NCI-H2171 (cell line): Measurements from ENCODE around the gene ADTRP.

Source experiments
- DNase-seq: peaks from one replicate; lab custom pipeline; 2025; lab: John Stamatoyannopoulos, UW

ADTRP gene

DNA sequence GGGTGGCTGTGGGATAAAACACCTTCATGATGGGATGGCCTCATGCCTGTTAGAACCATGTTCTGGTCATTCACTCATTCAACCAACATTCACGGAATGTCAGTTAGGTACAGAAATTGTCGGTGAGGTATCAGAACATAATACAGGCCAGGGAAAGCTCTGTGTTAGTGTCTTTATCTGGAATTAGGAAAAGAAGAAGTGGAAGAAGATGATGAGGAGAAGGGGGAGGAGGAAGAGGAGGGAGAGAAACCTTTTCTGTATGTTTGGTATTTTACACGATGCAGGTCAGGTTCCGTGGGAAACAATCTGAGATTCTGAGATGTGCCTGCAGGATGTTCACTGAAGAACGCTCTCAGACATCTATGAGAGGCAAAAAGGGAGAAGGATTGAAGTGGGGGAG lies 5.6 kb downstream of the ADTRP start:
- DNase-seq, result no peak

DNA sequence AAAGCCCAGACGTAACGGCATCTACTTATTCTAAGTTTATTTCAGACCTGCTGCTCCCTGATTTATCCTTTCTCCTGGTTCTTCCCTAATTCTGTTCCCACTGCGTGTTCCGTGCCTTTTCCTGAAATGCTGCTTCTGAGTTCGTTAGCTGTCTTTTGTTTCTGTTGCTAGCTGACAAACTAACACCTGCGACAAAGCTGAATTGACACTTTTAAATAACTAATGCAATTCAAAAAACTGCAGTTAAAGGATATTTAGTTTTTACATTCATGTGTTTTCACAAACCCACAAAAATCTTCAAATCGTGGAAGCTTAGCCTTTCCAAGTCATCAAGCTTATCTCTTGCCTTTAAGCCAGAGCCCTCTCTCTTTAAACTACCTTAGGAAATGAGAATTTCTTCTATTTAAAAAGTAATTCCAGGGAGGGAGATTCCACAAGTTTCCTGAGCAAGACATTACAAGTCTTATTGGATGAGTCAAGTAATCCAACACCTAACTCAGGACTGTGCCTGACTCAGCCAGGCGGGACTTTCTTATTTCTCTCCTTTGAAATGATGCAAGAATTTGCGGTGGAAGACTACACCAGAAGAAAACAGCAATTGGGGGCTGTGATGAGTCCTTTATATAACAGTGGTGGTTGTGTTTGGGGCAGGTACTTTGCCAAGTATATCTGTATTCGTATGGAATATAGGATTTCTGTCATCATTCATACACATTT lies 6.3 kb downstream of the ADTRP start:
- no peak for DNase-seq

DNA sequence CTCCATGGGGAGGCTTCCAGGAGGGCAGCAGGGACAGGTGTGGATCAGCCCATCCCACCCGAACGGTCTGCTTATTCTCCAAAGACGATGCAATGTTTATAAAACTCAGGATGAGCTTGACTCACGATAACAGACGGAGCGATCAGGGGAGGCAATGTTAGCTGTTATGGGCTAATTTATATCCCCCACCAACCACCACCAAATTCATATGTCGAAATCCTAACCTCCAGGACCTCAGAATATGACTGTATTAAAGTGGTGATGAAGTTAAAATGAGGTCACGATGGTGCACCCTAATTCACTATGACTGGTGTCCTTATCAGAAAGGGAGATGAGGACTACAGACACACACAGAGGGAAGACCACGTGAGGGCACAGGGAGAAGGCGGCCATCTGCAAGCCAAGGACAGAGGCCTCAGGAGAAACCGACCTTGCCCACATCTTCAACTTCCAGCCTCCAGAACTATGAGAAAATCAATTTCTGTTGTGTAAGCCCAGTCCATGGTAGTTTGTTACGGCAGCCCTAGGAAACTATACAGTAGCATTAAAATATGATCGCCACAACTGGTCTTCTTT lies 7.0 kb downstream of the ADTRP start:
- no peak for DNase-seq

DNA sequence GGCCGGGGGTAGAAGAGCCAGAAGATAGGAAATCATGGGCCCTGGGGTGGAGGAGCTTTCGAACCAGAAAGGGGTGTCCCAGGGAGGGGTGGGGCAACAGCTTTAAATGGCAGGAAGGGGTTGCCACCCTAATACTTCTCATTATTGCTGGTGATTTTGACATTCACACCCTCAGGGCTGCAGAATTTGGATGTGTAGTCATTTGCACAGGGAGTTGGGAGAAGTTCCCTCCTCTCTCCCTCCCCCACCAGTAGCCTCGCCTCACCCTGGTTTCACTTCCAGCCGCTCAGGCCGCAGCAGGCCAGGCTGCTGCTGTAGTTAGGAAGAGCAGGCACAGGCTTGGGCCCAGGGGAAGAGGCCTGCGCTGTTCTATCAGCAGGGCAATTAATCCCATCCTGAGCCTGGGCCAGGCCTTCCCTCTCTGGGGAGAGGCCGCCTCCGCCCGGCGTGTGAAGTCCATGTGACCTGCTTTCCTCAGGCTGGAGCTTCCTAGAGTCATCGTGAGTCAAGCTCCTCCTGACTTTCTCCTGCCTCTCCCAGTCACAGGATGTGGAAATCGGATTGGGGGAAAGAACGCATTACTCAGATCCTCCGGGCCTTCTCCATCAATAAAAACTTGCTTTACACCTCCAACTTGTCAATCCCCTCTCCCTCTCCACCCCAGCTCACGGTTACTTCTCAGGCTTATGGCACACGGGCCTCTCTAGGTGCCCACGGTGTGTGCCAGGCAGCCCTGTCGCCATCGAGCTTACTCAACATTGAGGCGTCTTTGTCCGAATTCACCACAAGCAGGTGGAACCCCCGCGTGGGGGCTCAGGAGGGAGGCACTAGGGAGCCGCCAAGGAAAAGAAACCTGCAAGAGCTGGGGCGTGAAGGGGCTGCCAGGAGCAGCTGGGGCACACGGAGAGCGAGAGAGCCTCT lies 7.8 kb downstream of the ADTRP start:
- DNase-seq, result no peak

DNA sequence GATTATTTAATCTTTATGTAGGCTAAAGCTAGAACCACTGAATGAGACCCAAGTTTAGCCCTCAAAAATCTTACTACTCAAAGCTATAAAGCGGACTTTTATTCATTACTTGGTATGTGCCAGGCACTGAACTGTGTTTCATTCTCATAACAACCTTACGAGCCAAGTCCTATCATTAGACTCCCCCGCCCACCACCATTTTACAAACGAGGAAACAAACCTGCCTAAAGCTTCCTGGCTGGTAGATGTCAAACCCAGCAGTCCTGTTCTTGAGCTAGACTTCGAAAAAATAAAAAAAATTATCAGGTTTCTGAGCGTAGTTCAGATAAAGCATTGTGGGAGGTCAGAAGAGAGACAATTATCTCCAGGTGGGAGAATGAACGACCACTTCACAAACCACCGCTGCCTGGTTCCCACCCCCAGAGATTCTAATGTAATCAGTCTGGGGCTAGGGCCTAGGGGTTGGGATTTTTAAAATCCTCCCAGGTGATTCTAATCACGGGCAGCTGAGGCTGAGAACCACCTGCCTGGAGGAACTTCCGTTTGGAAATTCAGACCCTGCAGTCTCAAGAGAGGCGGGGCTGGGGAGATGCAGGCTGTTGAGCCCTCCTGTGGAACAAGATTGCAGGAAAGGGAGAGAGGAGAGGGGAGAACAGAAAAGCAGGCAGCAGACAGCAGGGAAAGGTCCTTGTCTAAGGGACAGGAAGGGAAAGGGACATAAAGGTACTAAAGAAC lies 8.6 kb downstream of the ADTRP start:
- no peak for DNase-seq

DNA sequence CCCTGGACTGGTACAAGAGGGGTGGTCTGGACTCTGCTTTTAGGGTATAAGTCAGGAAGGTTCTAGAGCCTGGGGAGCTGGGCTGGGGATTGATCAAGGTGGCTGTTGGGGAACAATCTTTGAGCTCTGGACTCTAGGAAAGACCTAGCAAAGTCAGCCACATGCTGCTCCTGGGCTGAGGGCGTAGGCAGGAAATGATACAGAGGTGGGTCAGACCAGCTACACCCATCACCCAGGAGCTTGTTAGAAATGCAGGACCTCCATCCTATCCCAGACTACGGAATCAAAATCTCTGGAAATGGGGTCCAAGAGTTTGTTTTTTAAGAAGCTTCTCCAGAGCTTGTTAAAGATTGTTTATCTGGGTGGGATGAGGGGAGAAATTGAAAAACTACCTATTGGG lies 9.4 kb downstream of the ADTRP start:
- DNase-seq, result no peak

DNA sequence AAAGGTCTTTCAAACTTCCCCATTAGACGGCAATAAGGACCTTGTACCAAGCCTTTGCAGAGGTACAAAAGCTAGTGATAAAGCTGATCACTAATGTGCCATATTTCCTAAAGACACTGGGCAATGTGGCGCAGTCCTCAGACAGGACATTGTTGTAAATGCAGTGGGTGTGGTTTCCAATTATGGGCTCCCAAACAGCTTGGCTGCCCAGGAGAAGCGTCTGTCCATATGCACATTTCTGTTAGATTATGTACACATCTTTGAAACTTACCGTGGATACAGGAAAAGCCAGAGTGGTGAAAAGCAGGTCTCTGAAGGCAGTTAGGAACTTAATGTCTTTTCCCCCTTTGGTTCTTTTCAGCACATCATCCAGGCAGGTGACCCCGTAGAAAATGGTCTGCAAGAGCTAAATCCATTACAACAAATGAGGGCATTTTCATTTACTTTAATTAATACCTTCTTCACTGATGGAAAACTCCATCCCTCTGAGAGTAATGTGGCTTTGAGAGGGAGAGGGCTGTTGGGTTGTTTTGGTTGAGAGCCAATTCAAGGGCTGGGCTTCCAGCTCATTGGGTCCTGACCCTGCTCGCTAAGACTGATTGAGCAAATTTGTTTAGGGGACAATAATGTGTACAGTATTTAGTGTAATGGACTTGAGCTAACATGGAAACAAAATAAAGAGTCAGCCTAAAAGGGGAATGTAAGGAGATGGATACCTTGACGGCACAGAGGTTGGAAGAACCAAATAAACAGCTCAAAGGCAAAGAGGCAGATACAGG lies 10.4 kb downstream of the ADTRP start:
- DNase-seq, result no peak

DNA sequence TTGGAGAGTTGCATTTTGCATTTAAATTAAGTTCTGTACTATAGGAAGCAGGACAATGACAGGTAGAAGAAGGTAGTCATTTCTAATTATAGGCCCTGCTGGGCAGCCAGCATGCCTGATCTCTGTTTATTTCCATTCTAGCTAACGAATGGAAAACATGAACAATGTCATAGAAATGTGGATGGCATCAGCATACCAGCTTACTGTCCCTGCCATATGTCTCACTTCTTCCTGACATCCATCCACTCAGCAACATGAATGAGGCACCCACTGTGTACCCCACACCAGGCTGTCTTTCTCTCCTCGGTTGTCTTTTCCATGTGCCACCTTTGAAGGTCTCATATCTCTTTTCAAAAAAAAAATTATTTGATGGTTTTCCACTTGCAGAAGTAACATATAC lies 11.1 kb downstream of the ADTRP start:
- no peak for DNase-seq

DNA sequence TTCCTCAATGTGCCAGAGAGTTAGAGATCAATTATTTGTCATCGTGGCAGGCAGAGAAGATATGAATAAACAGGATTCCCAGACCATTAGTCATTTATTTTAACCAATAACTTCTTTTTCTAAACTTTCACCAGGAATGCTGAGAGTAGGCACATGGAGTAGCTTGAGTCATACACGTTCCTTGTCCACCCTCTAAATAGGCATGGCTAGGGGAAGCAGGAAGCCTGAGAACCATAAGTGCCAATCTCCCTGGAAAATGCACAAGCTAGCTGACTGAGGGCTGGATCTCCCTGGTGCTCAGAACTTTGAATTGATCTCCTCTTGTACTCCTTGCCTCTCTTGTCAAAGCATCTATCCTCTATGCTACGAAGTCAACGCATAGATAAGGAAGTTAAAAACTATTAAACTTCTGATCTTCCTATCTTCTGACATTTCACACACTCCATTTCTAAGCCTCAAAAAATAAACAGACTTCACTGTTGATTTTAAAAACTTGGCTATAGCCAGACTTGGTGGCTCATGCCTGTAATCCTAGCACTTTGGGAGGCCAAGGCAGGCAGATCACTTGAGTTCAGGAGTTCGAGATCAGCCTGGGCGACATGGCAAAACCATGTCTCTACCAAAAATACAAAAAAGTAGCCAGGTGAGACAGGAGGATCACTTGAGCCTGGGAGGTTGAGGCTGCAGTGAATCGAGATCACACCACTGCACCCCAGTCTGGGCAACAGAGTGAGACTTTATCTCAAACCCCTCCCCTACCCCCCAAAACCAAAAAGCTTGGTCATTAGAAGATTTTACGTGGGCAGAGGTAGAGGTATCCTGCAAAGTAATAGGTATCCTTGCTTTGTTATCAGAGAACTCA lies 11.8 kb downstream of the ADTRP start:
- DNase-seq, result no peak

DNA sequence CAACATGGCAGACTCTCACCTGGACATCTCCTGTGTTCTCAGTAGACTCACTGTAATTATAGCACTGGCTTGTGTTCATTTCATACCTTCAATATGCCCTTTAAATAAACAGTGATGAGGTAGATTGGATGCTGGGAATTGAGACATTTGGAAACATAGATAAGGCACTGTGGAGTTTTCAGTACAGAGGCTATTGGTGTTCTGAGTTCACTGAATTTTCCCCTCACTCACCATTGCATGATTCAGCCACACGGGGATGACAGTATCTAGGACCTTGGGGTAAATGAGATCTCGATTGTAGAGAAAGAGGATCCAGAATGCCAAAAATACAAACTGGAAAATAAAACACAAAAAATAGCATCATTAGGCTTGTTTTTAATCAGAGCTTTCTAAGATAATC lies 12.6 kb downstream of the ADTRP start:
- no peak for DNase-seq

DNA sequence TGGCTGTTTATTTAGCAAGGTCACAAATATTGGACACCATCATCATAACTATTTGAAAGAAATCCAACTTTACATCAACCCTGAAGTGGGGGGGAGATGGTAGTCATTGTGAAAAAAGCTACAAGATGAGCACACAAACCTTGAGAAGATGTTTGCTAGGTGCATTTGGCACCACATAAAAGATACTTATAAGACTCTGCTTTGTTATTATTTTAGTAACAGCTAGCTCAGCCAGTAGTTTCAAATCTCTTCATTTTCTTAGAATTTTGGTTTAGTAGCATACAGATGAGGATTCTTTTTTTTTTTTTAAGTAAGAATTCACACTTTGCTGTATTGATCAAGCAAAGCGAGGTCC lies 14.4 kb downstream of the ADTRP start:
- DNase-seq, result no peak

DNA sequence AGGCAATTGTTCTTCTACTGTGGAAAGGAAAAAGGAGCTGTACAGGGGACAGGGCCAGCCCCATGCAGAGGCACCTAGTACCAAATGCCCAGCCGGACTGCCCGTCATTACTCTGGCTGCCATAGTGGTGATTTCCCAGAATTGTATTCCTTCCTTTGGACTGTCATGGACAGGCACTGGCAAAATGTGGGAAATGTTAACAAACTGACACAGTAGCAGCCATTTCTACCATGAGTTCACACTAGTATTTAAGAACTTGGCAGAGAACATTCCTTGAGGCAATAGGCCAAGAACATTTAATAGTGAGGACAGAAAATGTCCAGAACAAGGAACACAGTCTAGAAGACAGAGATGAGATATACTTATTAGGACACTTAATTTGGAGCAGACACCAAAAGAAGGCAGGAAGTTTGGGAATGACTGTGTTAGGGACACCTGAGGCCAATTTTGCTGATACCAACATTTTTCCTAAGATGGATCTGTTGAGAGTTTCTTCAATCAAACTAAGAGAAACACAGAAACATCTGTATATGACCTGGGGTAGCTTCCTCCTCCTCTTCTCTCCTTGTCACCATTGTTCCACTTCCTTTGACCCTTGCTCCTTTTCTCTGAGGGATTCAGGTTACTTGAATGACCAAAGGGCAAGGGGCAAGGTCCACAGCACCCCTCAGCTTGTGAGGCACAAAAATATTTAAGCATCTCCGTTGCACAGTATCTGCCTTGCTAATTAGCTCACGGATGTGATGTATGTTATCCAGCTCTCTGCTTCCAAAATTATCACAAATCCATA lies 14.9 kb downstream of the ADTRP start:
- DNase-seq, result no peak

DNA sequence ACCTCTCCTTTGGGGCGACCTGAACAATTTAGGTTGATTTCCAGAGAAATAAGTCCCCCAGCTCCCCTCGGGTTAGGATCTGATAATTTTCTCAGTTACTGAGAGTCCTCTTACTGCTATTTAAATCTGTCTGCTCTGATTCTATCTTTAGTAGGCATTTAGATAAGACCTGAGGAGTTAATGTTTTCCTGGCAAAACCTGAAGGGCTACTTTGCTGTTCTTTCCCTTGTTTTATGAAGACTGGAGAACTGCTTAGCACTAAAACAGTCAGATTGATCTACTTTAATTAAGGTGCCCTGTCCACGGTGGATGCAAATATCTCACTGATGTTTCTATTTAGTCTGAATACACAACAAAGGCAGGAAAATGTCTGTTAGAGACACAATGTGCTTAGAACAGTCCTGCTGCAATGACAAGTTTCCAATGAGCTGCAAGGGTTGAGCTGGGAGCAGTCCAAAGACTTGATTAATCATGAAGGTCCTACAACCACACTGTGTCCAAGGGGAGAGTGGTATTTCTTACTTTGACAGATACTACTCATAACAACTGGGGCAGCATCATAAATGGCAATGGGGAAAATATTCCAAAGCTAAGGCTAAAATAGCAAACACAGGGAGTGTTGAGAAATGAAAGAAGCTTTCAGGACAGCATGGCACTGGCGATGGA lies 15.7 kb downstream of the ADTRP start:
- DNase-seq, result no peak

DNA sequence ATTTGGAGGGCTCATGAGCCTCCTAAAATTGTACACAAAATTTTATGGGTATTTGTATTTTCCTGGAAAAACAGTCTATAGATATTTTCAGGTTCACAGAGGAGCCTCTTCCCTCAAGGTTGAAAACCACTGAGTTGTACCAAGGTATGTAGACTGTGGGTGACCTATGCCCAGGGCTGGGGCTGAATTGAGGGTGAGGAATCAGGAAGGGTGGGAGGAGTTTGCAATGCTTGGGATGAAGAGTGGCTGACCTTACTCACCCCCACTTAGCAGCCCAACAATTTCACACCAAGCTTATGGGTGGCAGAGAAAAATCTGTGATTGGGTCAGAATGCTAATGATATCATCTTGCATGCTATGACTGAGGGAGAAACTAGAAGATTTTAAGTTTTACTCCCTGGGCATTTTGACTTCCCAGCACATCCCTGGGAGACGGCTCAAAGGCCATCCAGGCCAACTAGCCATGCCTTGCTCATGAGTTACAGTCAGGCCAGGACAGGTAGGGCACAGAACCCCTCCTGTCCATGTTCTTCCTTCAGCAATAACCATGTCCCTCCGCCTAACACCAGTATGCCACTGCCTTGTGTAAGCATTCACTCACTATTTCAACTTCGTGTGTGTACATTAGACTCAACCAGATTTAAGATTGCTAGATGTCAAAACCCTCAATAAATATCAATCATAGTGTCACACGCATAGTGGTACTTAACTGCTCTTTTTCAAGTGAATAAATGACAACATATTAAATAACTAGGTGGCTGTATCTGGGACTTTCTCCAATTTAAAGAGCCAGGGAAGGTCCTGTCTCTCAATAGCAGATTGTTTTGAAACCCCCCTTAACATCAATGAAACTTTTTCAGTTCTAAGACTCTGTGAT lies 16.6 kb downstream of the ADTRP start:
- DNase-seq, result no peak

DNA sequence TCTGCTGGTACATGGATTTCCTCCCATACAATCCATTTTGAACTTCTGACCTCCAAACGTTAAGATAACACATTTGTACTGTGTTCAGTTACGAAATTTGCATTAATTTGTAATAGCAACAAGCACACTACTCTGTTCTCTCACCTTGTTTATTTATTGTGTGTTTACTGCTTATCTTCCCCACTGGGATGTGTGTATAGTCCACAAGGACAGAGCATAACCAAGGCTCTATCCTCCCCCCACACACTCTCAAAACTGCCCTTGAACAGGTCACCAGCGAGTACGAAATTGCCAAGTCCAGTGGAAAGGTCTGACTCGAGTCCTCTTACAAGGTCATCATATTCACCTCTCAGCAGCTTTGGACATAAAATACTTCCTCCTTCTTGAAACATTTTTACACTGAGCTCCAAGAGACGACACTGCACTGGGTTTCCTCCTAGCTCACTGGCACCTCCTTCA lies 18.6 kb downstream of the ADTRP start:
- no peak for DNase-seq

DNA sequence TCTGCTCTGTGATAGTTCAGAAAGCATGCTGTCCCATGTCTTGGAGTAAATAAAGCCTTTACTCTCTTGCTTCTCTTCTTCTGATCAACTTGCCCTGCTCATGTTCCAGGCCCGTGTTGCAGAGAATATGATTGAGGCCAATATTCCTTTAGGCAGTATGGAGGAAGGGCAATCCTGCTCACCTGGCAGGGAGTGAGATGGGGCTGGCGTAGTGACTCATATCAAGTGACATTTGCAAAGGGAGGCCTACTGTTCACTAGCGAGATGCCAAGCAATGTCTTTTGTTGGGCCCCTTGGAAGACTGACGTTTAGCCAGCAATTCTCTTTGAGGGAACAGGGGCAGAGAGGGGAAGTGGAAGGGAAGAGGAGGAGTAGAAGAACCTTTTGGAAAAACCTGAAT lies 19.7 kb downstream of the ADTRP start:
- no peak for DNase-seq

DNA sequence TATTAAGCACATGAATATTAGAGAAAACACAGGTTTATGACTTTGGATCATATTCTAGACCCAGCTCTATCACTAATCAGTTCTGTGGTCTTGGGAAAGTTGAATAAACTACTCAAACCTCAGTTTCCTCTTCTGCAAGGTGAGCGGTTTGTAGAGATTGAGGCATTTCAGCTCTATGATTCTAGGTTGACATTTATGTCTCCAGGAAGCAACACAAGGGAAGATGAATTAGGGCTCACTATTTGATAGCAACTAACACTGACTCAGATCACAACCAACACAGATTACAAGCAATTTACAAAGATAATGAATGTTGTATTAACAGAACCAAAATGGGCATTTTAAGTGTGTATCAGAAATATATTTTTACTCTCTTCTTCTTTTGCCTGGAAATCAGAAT lies 21.9 kb downstream of the ADTRP start:
- no peak for DNase-seq

DNA sequence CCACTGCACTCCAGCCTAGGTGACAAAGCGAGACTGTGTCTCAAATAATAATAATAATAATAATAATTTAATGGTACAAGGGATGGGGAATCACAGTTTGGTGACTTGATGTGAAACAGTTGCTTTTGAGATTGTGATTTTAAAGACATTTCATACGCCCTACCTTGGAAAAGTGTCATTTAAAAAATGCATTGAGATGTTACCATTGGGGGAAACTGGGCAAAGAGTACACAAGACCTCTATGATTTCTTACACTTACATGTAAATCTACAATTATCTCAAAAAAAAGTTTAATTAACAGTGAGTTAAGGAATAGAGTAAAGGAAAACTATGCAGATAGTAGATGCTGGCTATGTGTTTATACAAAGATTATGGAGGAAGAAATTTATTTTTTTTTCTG lies 22.3 kb downstream of the ADTRP start:
- DNase-seq, result no peak
